HG03159 (cell line): ENCODE results near the gene CSGALNACT2.
"Not testable (repeated sequence)": the region's sequence is repeated elsewhere in the genome, so short reads cannot be mapped to it uniquely, and the experiment has no call there.

Experiments used
- ATAC-seq: cut with Tn5 transposase; IDR thresholded peaks from one replicate; pipeline ENCODE4 v1.9.1; 2021; ENCODE audit warnings: mild to moderate bottlenecking, moderate library complexity; ENCODE audit not compliant: unreplicated experiment

The CSGALNACT2 gene

GRCh38 chr10:43138021-43138756 lies at the start of gene CSGALNACT2:
Gene CSGALNACT2, plus strand, starts transcription at chr10:43138445. Its CDS starts 16,705 bp downstream, at chr10:43155150.
- peak; percentile 64 for ATAC-seq

- no peak for ATAC-seq
Observed at GRCh38 chr10:43089519-43089918, 48.7 kb upstream of the CSGALNACT2 start.

GRCh38 chr10:43090188-43090587 lies 48.1 kb upstream of the CSGALNACT2 start:
- no peak for ATAC-seq

DNA sequence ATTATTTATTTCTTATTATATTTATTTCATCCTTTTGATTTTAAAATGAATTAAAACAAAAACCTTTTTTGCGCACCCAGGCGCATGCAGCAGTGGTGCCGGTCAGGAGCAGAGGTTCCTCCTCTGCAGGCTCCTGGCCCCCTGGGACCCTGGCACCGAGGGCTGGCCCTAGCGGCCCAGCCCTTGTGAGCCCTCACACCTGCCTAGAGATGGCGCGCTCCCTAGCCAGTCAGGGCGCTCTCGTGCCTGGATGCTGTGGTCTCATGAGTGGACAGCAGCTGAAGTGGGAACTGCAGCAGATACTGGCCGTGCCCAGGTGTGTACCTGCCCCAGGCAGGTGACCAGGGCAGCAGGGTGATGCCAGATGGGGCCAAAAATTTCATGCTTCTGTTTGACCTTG lies 47.6 kb upstream of the CSGALNACT2 start:
- no peak for ATAC-seq

DNA sequence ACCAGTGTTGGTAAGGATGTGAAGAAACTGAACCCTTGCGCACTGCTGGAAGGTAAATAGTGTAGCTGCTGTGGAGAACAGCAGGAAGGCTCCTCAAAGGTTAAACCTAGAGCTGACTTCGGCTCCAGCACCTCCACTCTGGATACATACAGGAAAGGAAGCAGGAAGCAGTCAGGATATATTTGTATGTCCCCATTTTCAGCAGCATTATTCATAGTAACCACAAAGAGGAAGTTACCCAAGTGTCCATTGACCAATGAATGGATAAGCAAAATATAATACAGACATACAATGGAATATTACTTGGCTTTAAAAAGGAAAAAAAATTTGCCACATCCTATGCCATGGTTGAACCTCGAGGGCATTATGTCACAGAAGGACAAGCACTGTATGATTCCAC lies 46.4 kb upstream of the CSGALNACT2 start:
- no peak for ATAC-seq

DNA sequence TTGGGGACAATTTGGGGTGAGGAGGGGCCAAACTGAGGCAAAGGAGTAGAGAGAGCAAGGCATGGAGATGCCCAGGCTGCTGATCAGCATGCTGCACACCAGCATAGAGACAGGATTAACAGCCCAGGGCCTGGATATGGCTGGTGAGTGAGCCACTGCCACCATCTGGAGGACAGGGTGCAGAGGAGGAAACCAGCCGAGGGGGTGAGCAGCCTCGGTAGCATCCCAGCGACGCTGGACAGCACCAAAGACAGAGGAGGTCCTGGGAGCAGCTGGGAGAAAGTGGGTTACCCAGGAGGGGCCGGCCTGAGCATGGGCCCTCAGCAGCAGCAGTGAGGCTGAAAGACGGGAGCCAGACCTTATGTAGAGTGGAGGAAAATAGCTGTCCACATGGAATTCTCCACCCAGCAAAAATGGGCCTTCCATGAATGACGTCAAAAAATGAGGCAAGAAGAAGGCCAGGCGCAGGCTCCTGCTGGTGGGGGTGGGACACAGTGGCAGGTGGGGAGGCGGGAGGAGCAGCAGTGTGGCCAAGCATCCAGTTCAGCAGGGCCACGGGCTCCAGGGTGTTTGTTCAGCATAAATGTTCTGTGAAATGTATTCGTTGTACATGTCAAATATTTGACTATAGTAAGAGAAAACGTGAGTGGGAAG lies 44.7 kb upstream of the CSGALNACT2 start:
- ATAC-seq: no peak

DNA sequence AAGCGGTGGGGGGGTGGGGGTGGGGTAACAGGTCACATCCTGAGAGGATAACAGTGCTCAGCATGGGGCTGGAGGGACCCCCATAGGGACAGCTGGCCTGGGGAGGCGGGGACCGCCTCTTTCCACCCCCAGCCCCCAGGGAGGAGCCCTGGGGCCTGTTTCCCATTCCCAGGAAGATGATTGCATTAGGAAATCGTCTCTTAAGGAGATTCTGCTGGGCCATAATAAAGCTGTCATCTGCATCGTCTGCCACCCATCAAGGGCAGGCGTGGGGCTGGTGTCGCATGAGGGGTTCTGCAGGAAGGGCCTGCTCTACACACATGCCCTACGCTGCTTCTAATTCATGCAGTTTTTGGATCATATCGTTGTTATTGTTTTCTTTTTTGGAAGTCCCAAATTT lies 44.2 kb upstream of the CSGALNACT2 start:
- ATAC-seq: no peak

DNA sequence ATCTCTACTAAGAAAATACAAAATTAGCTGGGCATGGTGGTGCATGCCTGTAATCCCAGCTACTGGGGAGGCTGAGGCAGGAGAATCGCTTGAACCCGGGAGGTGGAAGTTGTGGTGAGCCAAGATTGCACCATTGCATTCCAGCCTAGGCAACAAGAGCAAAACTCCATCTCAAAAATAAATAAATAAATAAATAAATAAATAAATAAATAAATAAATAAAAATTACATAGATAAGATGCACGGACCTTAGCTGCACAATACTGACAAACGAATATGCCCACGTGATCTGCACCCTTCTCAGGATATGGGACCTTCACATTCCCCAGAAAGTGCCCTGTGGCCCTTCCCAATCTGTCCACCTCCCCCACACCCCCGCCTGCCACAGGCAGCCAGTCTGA lies 38.9 kb upstream of the CSGALNACT2 start:
- not testable (repeated sequence) for ATAC-seq

GRCh38 chr10:43099928-43100327 lies 38.3 kb upstream of the CSGALNACT2 start:
- no peak for ATAC-seq

DNA sequence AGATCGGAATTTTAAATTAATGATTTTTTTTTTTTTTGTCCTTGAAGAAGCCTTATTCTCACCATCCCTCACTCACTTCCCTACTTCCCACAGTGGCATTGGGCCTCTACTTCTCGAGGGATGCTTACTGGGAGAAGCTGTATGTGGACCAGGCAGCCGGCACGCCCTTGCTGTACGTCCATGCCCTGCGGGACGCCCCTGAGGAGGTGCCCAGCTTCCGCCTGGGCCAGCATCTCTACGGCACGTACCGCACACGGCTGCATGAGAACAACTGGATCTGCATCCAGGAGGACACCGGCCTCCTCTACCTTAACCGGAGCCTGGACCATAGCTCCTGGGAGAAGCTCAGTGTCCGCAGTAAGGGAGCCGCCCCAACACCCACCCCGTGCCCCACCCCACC lies 37.9 kb upstream of the CSGALNACT2 start:
- ATAC-seq: no peak

DNA sequence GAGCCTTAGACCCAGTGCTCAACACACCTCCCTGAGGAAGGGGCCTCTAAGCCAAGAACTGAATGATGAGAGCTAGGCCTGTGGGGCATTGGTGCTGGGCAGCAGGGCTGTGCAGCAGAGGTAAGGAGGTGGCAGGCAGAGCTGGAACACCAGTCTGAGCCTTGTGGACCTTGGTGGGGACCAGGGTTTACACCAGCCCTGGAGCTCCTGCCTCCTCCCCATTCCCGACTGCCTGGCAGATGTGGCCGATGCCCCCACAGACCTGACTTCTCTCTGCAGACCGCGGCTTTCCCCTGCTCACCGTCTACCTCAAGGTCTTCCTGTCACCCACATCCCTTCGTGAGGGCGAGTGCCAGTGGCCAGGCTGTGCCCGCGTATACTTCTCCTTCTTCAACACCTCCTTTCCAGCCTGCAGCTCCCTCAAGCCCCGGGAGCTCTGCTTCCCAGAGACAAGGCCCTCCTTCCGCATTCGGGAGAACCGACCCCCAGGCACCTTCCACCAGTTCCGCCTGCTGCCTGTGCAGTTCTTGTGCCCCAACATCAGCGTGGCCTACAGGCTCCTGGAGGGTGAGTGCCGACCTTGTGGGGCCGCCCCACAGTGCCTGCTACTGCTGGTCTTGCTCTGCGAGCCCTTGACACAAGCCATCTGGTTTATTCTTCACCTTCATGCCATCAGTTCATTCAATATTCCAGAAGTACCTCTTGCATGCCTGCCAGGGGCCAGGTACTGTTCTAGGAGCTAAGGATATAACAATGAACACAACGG lies 36.0 kb upstream of the CSGALNACT2 start:
- no peak for ATAC-seq

DNA sequence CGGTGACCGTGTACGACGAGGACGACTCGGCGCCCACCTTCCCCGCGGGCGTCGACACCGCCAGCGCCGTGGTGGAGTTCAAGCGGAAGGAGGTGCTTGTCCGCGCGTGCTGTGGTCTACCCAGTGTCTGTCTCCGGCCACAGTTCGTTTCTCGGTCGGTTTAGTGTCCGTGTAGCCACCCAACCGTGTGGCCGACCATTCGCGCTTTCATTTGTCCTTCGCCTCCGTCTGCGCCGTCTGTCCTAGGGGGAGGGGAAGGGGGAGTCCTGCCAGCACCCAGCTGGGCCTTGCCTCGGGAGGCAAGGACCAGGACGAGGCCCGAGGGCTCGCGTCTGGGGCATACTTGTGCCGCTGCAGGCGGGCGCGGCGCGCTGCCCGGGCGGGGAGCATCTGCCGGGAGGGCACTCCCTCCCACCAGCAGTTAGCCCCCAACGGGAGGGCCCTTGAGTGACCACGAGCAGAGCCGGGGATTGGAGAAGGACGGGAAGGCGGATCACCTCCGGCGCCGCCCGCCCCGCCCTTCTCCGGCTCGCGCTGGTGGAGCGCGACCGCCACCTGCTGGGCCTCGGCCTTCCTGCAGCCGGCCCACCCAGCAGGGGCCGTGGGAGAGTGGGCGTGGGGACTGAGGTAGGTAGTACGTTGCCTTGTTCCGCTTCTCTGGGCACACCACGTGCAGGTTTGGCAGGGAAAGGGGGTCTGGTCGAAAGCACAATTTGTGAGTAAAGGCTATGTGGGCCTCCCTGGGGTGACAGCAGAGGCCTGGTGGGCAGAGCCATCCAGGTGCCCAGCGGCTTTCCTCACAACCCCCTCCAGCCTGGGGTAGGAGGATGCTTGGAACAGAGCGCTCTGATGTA lies 32.9 kb upstream of the CSGALNACT2 start:
- peak; percentile 81 for ATAC-seq

- no peak for ATAC-seq
Observed at GRCh38 chr10:43105956-43106229, 32.4 kb upstream of the CSGALNACT2 start.

GRCh38 chr10:43106256-43107091 lies 31.8 kb upstream of the CSGALNACT2 start:
- no peak for ATAC-seq

GRCh38 chr10:43108951-43109350 lies 29.3 kb upstream of the CSGALNACT2 start:
- no peak for ATAC-seq

DNA sequence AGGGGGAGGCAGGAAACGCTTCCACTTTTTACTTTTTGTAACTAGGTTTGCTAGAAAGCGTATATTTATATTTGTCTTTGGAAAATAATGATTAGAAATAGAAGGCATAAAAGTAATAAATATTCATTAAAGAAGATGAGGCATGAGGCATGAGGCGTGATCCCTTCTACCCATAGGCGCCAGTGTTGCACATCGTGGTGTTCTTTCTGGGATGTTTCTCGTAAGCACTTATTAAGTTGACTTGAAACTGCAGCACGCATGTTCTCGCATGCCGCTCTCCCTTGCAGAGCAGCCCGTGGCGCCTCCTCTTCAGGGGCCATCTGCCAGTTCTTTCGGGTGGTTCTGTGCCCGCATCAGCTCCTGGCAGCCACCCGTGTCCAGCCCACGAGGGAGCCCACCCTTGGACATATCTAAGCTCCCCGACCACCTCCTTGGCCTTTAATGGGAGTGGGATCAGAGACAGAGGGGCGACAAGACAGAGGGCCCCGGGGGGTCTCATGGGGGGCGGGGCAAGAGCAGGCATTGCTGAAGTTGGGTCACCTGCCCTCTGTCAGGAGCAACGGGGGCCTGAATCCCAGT lies 28.5 kb upstream of the CSGALNACT2 start:
- ATAC-seq: no peak

DNA sequence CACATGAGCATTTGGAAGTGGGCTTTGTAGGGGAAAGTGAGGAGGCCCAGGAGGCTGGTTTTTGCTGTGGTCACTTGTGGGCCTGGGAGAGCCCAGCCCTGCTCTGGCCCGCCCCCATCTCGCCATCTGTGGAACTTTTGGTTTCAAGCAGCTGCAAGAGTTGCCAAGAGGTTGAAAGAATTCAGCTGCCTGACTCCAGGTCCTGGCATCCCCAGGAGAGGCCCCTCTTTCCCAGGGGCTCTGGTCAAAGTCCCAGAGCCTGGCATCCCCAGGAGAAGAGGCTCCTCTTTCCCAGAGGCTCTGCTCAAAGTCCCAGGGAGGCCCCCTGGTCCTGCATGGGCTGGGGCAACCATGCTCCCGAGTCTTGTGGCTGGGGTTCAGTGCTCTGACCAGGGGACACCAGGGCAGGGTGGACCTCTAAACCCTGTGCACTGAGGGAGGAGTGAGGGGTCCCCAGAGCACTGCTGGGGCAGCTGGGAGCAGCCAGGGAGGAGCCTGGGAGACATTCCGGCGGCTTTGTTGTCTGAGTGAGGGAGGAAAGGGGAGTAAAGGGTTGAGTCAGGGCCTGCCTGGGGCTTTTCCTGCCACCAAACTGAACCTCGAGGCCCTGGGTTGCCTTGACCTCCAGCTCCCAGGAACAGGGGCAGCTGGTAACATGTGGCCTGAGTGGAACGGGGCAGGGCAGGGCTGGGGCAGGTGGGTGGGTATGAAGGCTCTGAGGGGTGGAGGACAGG lies 27.7 kb upstream of the CSGALNACT2 start:
- ATAC-seq: peak; percentile 49

GRCh38 chr10:43111101-43111500 lies 27.1 kb upstream of the CSGALNACT2 start:
- no peak for ATAC-seq

- ATAC-seq: no peak
Observed at GRCh38 chr10:43111921-43112607, 26.2 kb upstream of the CSGALNACT2 start.
